ENCODE measurements around the gene TMEM250.

TMEM250 gene

DNA sequence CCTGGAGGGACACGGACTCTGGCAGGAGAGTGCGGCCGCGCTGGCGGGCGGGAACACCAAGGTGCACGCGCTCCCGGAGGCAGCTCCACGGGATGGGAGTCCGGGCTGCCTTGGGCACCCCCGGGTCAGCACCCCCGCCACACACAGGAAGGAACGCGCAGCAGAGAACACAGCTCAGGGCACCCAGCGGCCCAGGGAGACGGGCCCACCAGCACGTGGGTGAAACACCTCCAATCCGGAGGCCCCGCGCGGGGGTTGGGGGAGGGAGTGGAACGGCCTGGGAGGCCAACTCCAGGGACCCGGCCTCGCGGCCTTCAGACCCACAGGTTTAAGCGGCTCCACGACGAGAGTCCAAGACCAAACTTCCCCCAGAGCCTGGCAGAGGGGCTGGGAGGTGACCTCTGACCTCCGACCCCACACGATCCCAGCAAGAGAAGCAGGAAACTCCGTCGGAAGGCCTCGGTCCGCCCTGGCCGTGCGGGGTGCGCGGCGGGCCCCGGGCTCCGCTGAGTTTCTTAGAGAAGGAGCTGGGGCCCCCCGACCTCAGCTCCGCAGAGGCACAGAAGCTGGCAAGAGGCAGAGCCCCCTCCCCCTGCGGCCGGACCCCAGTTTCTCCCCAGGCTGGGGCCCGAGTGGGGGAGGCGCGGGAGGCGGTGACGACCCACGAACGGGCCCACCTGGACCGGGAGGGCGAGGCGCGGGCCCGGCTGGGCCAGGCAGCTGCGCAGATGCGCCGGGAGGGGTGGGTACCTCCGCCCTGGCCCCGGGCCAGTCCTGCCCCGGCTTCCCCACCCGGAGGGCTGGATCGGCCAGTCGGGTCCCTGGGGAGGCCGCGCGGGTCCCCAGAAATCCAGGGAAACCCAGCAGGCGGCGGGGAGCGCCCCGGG lies 24.4 kb downstream of the TMEM250 start:
- peak; percentile 73 for DNase-seq

DNA sequence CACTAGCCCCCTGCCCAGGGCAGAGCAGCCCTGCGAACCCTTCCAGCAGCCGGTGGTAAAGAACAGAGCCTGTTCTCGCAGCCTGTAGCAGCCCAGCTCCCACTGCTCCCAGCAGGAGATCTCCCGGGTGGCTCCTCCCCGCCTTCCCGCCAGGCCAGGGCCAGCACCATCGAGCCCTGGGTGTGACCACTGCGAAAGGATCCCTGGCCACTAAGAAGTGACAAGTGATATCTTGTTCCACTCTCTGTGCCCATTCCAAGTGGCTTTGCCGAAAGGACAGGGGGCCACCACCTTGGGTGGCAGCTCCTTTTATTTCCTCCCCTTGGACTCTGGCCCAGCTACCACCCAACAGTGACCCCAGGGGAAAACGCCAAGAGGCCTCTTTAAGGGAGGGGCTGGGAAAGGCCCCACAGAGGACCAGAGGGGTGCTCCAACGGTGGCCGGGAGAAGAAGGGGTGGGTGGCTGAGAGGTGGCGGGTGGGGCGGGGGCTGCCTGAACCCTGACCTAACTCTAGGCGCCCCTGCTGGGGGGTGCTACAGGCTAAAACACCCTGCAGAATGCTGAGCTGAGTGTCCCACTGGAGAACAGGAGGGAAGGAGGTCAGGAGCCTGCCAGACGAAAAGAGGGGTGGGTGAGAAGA lies 25.2 kb downstream of the TMEM250 start:
- no peak for DNase-seq

DNA sequence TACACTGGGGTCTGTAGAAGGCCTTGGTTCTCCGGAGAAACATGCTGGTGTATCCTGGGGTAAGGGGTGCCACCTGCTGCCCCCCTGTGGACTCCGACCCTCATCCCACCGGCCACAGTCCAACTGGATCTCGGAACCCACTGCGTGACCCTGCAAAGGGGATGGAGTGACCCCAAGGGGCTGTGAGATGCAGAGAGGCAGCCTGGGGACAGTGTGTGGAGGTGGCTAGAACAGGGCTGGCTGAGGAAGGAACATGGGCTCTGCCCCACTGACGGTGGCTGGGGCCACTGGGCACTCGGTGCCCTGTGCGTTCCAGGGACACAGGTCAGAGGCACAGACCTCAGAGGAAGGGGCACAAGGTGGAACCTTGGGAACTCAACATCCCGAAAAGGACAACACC lies 25.9 kb downstream of the TMEM250 start:
- DNase-seq = no peak

DNA sequence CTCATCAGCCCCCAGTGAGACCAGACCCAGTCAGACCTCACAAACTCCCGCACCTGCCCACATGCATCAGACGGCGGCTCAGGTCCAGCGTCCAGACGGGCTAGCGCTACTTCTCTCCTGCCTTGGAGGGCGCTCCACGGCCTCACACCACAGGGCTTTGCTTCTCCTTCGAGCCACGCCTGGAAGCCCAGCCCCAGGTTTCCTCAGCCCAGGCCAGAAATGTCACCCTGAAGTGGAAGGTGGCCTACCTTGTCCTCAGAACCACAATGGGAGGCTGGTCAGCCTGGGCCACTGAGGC lies 26.4 kb downstream of the TMEM250 start:
- no peak for DNase-seq

DNA sequence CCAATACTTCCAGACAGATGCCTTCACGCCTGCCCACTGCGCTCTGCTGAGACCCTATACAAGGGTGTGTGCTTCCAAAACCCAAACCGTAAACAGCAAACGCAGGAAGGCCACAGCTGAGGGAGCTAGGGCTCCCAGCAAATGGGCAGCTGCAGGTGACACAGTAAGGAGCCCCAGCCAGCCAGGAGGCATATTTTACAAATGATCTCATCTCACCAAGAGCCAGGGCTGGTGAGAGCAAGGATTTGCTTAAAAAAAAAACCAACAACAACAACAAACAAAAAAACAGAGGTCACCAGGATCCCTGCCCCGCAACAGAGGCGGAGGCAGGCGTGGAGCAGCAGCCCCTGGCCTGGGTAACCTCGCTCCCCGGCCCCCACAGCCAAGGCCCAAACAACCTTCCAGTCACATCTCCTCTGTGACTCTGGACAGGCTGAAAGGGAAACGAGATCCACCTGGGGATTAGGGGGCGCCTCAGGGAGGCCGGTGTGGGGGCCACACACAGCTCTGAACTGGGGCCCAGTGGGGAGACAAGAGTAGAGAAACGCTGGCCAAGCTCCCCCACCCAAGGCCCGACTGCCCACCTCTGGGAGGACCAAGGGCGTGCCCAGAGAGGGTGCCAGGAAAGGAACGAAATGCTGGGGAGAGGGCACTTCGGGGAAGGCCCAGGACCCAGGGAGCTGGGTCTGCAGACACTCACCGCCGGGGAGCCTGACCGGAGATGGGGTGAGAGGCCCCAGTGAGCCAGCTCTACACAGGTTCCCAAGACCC lies 26.9 kb downstream of the TMEM250 start:
- DNase-seq = no peak

DNA sequence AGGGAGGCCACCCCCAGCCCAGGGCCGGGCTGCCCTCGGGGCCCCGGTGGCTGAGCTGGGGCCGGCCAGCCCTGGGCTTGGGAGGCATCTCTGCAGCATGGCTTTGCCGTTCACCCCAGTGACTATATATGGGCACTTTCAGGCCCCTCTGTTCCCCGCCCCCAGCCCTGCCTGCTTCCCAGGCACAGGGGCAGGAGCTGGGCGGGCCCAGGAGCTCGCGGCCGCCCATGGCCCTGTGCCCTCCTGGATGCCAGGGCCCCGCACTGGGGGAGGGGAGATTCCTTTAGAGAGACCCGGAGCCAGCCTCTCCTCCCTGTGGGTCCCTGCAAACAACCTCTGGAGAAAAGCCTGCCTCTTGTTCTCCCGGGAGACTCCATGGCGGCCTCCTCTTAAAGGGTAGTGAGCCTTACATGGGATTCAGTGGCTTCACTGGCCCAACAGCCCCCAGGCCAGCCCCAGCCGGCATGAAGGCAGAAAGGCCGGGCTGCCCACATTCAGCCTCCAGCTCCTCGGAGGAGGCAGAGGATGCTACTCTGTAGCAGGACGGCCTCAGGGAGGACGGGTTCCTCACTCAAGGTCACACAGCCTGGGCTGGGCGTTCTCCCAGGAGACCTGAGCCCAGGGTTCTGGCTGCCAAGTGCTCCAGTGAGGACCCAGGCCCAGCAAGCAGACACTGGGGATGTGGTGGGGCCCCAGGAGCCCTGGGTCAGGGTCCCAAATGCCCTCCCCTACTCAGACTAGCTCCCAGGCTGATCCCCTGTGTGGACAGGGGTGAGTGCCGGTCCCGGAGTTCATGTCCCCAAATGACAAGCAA lies 27.7 kb downstream of the TMEM250 start:
- no peak for DNase-seq

DNA sequence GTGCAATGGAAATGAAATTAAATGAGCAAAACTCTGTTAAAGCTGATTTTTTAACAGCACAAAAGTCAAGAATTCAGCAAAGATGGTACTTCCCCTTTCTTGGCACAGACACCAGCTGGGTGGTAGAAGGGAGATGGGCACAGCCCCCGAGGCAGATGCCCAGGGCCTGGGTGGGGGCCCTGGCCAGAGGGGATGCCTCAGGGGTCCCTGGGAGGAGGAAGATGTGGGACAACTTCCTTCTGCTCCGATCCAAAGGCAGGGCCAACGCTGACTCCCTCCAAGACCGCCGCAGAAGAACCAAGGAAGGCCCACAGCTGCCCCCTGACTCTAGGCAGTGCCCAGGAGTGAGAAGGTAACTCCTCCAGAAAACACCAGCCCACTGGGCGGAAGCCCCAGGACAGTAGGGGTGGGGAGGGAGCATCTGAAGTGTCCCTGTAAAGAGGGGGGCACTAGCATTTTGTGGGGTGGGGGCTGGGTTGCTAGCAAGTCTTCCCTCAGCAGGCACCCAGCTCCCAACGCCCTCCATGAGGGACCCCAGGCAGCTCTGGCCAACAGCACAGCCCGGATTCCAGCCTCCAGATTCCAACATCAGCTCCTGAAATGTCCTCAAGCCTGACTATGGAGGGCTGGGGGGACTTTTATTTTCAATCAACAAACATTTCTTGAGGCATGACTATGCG lies 28.5 kb downstream of the TMEM250 start:
- DNase-seq = no peak

DNA sequence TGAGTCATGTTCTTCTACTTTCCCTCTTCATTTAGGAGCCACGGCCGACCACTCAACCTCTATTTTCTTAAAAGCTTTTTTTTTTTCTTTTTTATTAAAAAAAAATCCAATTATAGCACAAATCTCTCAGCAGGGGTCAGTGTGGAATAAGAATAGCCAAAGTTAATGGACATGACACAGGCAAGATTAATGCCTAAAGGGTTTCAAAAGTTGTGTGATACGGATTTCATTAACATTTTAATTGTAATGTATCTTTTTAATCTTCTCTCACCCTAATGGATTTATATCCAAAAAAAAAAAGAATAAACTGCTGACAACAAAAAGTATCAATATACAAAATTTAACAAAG lies 29.0 kb downstream of the TMEM250 start:
- DNase-seq = no peak

DNA sequence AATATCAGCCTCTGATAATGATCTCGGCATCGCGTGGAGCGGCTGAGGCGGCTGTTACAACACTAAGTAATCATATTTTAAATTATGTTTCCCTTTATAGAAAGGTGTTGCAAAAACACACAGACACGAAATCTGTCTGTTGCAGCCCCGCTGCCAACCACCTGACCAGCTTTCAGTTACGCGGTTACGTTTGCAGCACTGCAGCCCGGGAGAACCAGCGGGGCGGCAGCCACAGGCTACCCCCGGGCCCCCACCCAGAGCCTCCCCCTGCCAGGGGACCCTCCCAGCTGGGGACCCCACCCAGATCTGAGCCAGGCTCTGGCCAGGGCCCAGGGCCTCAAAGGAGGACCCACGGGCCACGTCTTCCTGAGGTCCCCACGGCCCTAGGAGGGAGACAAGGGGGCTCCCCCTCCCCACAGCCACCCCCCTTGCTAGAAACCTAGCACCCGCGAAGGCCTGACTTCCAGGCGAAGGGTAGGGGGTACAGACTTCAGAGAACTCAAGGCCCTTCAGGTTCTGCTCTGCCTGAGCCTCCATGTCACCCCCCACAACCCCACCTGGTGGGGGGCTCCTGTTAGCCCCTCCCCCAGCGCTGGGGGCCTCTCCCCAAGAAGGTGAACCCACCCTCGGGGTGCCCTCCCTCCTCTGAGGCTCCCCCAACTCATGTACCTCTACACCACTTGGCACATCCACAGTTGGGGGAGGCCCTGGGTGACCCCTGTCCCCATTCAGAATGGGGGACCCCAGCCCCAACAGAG lies 29.6 kb downstream of the TMEM250 start:
- DNase-seq = no peak

DNA sequence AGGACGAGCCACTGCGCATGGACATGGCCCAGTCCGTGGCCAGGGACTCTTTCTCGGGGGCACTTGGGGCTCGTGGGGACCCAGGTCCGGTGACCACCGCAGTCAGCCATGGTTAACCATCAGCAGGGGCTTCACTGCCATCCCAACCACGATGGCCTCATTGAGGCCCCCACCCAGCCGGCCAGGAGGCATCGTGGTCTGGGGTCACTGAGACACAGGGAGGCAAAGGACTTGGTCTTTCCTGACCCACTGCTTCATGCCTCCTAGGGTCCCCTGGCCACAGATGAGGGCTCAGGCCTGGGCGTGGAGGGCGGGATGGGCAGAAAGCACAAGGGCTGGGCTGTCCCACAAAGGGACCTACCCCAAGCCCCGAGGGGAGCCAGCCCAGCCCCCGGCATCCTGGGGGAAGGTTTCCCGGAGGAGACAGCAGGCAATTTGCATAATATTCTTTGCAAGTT lies 30.2 kb downstream of the TMEM250 start:
- no peak for DNase-seq

DNA sequence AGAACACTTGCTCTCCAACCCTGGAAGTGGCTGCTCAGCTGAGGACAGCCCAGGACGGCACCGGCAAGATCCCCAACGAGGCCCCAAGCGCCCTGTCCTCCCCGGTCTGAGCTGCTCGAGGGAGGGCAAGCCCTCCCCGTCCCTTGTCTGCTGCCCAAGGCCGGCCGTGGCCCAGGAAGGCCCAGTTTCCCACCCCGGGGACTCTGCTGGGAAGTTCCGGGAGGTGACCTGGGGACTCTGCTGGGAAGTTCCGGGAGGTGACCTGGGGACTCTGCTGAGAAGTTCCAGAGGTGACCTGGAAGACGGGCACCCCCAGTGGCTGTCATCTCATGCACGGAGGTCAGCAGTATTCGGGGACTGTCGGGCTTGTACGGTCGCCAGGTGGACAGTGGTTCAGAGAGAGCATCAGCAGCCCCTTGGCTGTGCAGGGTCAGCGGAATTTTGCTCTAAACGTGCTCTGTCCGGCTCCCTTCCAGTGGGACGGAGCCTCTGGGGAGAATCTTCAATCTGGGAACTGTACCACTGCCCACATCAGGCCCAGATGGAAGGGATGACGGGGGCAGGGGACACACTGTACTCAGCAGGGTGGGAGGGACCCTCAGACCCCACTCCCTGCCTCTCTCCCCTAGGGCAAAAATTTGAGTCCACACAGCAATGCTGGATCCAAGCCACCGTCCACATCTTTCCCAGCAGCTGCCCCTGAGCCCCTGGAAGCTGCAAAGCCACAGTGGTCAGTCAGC lies 30.8 kb downstream of the TMEM250 start:
- DNase-seq = no peak

DNA sequence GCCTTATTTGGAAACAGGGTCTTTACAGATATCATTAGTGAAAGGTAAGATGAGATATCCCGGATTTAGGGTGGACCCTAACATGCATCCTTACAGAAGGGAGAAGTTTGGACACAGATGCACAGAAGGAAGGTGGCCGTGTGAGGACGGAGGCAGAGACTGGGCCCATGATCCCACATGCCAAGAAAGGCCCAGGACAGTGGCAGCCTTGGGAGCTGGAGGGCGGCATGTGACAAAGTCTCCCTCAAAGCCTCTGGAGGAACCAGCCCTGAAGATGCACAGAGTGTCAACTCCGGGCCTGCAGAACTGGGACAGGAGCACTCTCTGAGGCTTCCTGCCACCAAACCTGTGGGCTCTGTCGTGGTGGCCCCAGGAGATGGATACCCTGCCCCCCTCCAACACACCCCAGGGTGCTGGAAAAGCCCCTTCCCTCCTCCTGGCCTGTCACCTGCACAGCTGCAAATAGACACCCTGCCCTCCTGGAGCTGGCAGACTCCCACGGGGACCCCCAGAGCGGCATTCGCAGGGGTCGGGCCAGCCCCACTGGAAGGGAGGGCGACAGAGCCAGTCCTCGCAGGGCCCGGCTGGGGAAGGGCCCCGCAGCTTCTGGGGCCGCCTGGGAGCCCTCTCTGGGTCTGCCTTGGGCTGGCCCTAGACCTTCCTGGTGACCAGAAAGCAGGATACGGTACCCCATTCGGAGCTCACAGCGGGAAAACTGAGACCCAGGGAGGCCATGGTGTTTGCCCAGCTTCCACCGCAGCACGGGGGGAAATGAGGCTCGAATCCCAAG lies 31.5 kb downstream of the TMEM250 start:
- no peak for DNase-seq

DNA sequence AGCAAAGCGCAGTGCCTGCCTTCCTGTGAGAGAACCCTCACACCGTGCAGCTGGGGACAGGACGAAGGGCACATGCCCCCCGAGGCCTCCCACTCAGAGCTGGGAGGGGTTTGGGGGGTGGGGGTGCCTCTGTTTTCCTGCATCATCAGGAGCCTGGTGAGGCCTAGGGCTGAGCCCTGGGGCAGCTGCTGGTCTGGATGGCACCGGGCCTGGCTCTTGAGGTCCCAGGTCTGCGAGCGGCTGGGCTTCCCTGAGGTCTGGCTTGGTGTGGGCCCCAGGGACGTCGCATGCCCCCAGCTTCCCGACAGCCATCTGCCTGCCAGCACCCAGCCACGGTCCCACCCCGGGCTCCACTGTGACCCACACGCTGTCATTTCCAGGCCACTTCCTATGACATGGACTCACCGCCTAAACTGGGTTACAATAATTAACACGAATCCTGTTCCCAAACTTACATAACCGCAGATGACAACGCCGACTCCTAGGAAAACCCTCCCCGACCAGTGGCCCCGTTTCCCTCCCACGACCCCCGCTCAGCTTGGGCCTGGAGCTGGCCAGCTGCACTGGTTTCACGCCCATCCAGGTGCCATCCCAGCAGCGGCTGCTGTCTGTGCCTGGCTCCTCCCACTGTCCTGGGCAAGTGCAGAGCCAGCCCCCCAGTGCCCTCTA lies 32.3 kb downstream of the TMEM250 start:
- DNase-seq = no peak

DNA sequence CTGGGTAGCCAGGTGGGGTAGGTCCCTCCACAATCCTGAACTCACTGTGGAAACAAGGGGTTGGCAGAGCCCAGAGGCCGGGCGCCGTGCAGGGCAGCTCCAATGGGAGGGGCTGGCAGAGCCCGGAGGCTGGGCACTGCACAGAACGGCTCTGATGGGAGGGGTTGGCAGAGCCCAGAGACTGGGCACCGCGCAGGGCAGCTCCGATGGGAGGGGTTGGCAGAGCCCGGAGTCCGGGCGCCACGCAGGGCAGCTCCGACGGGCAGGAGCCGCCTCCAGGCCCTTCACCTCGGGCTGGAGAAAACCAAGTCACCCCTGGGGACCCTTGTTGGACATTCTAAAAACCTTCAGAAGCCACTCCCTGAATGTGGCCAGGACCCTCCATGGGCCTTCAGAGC lies 32.9 kb downstream of the TMEM250 start:
- DNase-seq = no peak

DNA sequence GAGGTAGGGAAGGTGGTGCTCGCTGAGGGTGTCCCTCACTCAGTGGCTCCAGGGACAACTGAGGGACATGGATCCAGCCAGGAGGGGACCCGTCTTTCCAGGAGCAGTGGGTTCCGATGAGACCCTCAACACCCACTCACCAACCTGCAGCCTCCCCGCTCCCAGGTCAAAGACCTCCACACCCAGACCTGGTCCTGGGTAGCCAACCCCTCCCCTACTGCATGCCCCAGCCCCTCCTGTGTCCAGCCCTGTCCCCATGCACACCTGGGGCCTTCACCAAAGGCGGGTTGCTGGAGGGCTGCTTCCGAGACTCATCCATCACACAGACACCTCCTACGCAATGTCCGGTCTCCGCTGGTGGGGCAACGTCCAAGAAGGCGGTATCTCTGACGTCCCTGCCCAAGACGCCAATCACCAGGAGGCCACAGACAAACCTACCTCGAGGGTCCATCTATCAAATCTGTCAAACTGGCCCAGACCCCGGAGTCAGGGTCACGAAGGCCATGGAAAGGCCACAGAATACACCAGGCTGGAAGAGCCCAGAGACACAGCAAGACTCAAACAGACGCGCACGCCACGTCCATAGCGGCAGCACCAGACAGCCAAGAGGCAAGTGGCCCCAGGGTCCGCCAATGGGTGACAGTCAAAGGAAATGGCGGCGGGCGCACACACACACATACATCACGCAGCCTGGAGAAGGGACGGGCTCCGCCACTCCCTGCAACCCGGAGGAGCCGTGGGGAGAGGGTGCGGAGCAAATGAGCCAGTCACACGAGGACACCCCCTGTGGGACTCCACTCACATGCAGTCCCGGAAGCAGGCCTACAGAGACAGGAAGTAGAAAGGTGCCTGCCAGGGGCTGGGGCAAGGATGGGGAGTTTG lies 34.4 kb downstream of the TMEM250 start:
- no peak for DNase-seq

DNA sequence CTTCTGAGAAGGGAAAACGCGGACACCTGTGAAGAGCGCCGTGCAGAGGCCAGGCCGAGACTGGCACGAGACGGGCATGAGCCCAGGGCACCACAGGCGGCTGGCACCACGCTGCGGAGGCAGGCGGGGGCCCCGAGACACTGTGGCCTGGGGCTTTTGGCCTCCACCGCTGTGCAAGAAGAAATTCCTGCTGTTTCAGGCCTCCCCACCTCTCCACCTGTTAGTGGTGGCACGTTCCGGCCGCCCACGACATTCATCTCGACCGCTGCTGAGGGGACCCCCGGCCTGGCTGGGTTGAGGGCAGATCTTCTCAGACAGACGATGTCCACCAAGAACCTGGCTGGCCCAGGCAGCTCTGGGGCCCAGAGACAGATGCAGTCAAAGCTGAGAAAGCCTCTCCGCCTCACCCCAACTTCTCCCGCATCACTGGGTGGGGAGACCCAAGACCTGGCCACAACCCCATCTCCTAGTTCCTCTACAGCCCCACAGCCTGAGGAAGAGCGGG lies 35.1 kb downstream of the TMEM250 start:
- no peak for DNase-seq

DNA sequence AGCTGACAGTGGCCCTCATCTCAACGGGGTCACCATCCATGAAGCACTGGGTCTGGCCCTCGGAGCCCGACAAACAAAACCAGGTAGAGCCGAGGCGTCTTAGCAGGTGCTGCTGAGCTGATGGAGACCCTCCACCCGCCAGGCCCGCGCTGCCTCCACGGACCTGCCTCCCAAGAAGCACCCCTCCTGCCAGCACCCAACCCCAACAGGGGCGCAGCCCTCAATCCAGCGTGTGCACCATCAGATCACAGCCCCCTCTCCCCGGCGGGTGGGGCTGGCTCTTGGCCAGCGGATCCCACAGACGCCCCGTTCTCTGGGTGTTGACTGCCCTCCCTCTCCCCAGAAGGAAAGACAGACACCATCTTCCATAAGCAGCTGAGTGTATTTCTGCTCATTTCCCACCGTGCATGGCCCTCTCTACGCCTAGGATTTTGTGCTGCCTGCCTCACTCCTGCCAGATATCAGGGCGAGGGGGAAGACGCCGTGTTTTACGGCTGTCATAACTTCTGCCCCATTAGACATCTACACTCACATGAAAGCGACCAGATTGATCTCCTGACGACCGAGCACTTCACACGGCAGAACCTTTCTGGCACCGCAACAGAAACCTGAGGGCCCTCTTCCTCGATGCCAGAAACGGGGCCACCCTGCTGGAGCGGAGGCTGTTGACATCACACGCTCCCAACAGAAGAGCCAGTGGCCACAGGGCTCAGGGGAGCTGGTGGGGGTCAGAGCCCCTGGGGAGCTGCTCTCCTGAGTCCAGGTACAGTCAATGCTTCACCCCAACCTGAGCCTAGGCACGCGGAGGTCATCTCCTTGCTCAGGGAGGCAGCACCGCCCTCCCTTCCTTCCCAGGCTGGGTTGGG lies 35.9 kb downstream of the TMEM250 start:
- DNase-seq = no peak

Data from activated naive CD4-positive, alpha-beta T cell treated with anti-CD3 and anti-CD28 coated beads, Interleukin-2, amount 50 U/mL, for 16 hours (primary cell).